Neuronal stem cell (in vitro differentiated cells): Measurements from ENCODE around the gene PYURF.

ENCODE experiments used
- DNase-seq: peaks from one replicate; pipeline ENCODE4 v3.0.0-alpha.2; 2013; ENCODE audit warnings: low spot score
- H2AFZ ChIP-seq: one replicate; pipeline ENCODE4 v1.6.1; 2013; ENCODE audit warnings: mild to moderate bottlenecking, low read length, inconsistent platforms
- H2AK5ac ChIP-seq: 2 replicates; pipeline ENCODE4 v1.6.1; 2013; ENCODE audit warnings: low read depth, mild to moderate bottlenecking, inconsistent platforms, low read length, moderate library complexity, mixed read lengths
- H2BK120ac ChIP-seq: 2 replicates; pipeline ENCODE4 v1.6.1; 2013; ENCODE audit warnings: low read depth, mild to moderate bottlenecking, inconsistent platforms, low read length, moderate library complexity, mixed read lengths
- H2BK12ac ChIP-seq: one replicate; pipeline ENCODE4 v1.6.1; 2013; ENCODE audit warnings: low read length, inconsistent platforms
- H2BK15ac ChIP-seq: 2 replicates; pipeline ENCODE4 v1.6.1; 2013; ENCODE audit warnings: mild to moderate bottlenecking, low read length, inconsistent platforms, mixed read lengths
- H2BK5ac ChIP-seq: one replicate; pipeline ENCODE4 v1.6.1; 2013; ENCODE audit warnings: inconsistent platforms, mild to moderate bottlenecking, low read length, moderate library complexity
- H3K14ac ChIP-seq: one replicate; pipeline ENCODE4 v1.6.1; 2013; ENCODE audit warnings: low read length, inconsistent platforms
- H3K18ac ChIP-seq: 2 replicates; pipeline ENCODE4 v1.6.1; 2013; ENCODE audit warnings: low read length, inconsistent platforms
- H3K23ac ChIP-seq: 2 replicates; pipeline ENCODE4 v1.6.1; 2013; ENCODE audit warnings: low read depth, mild to moderate bottlenecking, mixed read lengths, low read length, inconsistent platforms; ENCODE audit not compliant: poor library complexity
- H3K27ac ChIP-seq: replicated peaks from 3 replicates; pipeline ENCODE4 v1.5.1; 2013; ENCODE audit warnings: low read length, inconsistent platforms
- H3K27me3 ChIP-seq, 3 experiments: 2 replicates each; pipeline ENCODE4 v1.6.1; 2013; ENCODE audit warnings: low read length in 3 of 3, mild to moderate bottlenecking in 2 of 3, inconsistent platforms in 1 of 3, low read depth in 1 of 3, mixed read lengths in 1 of 3, moderate library complexity in 1 of 3; ENCODE audit not compliant: control insufficient read depth in 3 of 3, insufficient read depth in 3 of 3
- H3K36me3 ChIP-seq, 2 donors: replicated peaks in 1 of 2; 2 replicates each; pipeline ENCODE4 v1.6.1; 2013; ENCODE audit warnings: low read length in 2 of 2; ENCODE audit not compliant: control insufficient read depth in 2 of 2, insufficient read depth in 2 of 2
- H3K4ac ChIP-seq: 2 replicates; pipeline ENCODE4 v1.6.1; 2013; ENCODE audit warnings: inconsistent platforms, mild to moderate bottlenecking, low read length, moderate library complexity
- H3K4me1 ChIP-seq, 2 donors: 1 replicate in 1 of 2; 2 replicates in 1 of 2; pipeline ENCODE4 v1.6.1; 2013; ENCODE audit warnings: low read length in 2 of 2, low read depth in 1 of 2; ENCODE audit not compliant: control insufficient read depth in 2 of 2, insufficient read depth in 1 of 2
- H3K4me2 ChIP-seq: one replicate; pipeline ENCODE4 v1.6.1; 2013; ENCODE audit warnings: mild to moderate bottlenecking, low read length, inconsistent platforms; ENCODE audit not compliant: insufficient read depth, poor library complexity, severe bottlenecking
- H3K4me3 ChIP-seq, 2 donors: 2 replicates each; pipeline ENCODE4 v1.5.1; 2013; ENCODE audit warnings: low read length in 2 of 2, mild to moderate bottlenecking in 2 of 2, inconsistent platforms in 1 of 2, moderate library complexity in 1 of 2
- H3K79me1 ChIP-seq: one replicate; pipeline ENCODE4 v1.6.1; 2013; ENCODE audit warnings: low read depth, mild to moderate bottlenecking, inconsistent platforms, low read length, moderate library complexity
- H3K9ac ChIP-seq: one replicate; pipeline ENCODE4 v1.6.1; 2013; ENCODE audit warnings: mild to moderate bottlenecking, low read depth, low read length, inconsistent platforms; ENCODE audit not compliant: poor library complexity
- H3K9me3 ChIP-seq, 2 donors: replicated peaks in 1 of 2; 2 replicates each; pipeline versions ENCODE3 to v1.6.1; 2013; ENCODE audit warnings: low read length in 2 of 2, mild to moderate bottlenecking in 2 of 2, inconsistent platforms in 1 of 2, low read depth in 1 of 2, mixed read lengths in 1 of 2, moderate library complexity in 1 of 2; ENCODE audit not compliant: control insufficient read depth in 2 of 2, insufficient read depth in 1 of 2
- H4K8ac ChIP-seq: one replicate; pipeline ENCODE4 v1.6.1; 2013; ENCODE audit warnings: low read depth, mild to moderate bottlenecking, inconsistent platforms, low read length, moderate library complexity
- H4K91ac ChIP-seq: one replicate; pipeline ENCODE4 v1.6.1; 2013; ENCODE audit warnings: low read length, low read depth, mild to moderate bottlenecking, inconsistent platforms; ENCODE audit not compliant: poor library complexity
- WGBS, 2 donors: extraction: QIAGEN DNeasy Blood & Tissue Kit; methylation state at CpG; one replicate each; pipeline ENCODE4 v1.1.7; 2013; ENCODE audit warnings: missing lambda C conversion rate in 2 of 2, mixed read lengths in 1 of 2; ENCODE audit not compliant: insufficient read length in 2 of 2, insufficient replicate concordance in 1 of 2; ENCODE audit errors: extremely low coverage in 2 of 2; 5-methylcytosine and 5-hydroxymethylcytosine counted together

PYURF gene

DNA sequence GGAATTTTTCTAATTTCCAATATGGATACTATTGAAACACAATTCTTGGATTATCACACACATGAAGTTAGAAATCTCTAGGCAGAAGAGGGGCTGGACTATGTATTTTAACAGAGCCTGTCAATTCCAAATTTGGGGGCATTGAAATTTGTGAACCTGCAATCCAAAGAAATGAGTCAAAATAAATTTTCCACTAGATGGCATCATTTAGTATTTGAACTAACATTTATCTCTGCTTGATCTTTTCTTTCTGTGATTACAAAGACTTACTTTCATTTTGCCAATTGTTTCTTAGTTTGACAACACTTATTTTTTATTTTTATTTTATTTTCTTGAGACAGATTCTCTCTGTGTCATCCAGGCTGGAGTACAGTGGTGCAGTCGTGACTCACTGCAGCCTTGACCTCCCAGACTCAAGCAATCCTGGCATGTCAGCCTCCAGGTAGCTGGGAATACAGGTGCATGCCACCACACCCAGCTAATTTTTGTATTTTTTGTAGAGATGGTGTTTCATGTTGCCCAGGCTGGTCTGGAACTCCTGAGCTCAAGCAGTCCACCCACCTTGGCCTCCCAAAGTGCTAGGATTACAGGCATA, 2.7 kb upstream of the PYURF start:
- Histone ChIP-seq H3K14ac (no peak overlapping the region), H2BK5ac (no peak overlapping the region), H3K4me1 (peaks cover 2 to 6% of the 10 kb centered on the region in 2 donors), H3K9ac (no peak overlapping the region), H2BK120ac (no peak overlapping the region), H3K9me3 (no peaks in the 10 kb centered on the region), H3K18ac (no peak overlapping the region), H2BK12ac (no peak overlapping the region), H2BK15ac (no peak overlapping the region), H3K36me3 (peaks cover 2 to 8% of the 10 kb centered on the region in 2 donors), H3K23ac (no peak overlapping the region), H3K27me3 (no peaks in the 10 kb centered on the region), H2AFZ (no peak overlapping the region), H3K79me1 (peaks cover 6% of the 10 kb centered on the region), H3K4ac (no peak overlapping the region), H4K91ac (no peak overlapping the region), H2AK5ac (no peak overlapping the region), H3K27ac (no peak overlapping the region), H3K4me2 (no peak overlapping the region), H4K8ac (no peak overlapping the region), H3K4me3 (no peak overlapping the region)
- no peak for DNase-seq
- no CpG with 5 or more reads among the region's 1 CpG for WGBS, 2 donors

DNA sequence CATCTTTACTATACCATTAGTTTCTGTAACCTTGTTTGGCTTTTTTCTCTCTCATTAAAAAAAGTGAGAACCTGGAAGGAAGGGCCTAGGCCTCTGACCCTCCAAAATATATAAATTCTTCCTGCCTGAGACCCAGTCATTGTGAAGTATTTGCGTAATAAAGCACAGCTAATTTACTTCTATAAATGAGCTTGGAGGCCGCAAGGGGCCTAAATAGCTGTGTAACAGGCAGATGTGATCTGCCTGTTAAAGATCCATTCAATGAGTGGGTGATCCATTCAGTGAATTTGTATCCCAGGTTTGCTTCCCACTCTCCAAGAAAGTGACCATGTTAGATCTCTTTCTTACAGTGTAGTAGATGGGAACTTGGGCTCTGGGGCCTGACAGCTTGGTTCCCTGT, 595 bp upstream of the PYURF start:
- Histone ChIP-seq H3K4me1 (peaks cover 2 to 6% of the 10 kb centered on the region in 2 donors), H3K27ac (no peak overlapping the region), H4K8ac (no peak overlapping the region), H3K27me3 (no peaks in the 10 kb centered on the region), H3K4me3 (peak overlapping the region in 1 of 2 donors; percentile 82), H3K18ac (no peak overlapping the region), H3K9ac (no peak overlapping the region), H3K14ac (no peak overlapping the region), H2AK5ac (no peak overlapping the region), H3K4ac (no peak overlapping the region), H3K23ac (no peak overlapping the region), H3K9me3 (no peaks in the 10 kb centered on the region), H2BK15ac (no peak overlapping the region), H2AFZ (peak overlapping the region; percentile 95), H3K36me3 (peaks cover 4 to 24% of the 10 kb centered on the region in 2 donors), H2BK5ac (no peak overlapping the region), H4K91ac (no peak overlapping the region), H2BK12ac (no peak overlapping the region), H3K79me1 (peaks cover 6% of the 10 kb centered on the region), H3K4me2 (peak overlapping the region; percentile 77), H2BK120ac (no peak overlapping the region)
- DNase-seq: no peak
- no CpG with 5 or more reads among the region's 2 CpGs for WGBS, 2 donors

DNA sequence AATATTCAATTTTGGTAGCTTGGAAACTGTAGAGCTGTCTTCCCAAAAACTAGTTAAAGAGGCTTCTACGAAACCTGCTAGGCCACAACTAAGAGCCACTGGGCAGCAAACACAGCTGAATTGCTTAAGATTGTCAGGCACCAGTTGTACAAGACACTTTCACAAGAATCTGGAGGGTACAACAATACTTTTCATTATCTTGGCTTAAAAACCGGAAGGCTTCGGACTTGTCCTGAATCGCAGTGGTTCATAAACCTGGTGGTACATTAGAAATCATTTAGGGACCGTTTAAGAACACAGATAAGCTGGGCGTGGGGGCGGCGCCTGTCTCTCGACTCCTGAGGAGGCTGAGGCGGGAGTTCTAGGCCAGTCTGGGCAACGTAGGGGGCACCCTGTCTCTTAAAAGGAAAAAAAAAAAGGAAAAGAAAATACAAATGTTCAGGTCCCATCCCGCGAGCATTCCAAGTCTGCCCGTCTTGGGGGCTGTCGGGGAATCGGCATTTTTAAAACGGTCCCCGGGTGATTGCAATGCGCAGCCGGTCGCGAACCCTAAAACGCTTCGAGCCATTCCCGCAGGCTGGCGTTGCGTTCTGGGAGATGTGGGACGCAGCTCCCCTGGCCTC, 763 bp downstream of the PYURF start:
- peak; percentile 3 for DNase-seq
- Histone ChIP-seq H3K4me1 (peaks cover 2 to 6% of the 10 kb centered on the region in 2 donors), H3K36me3 (peaks cover 4 to 24% of the 10 kb centered on the region in 2 donors), H3K14ac (peak overlapping the region; percentile 89), H4K91ac (no peak overlapping the region), H2BK5ac (no peak overlapping the region), H2BK12ac (peak overlapping the region; percentile 10), H3K9ac (peak overlapping the region; percentile 99), H3K4me2 (peak overlapping the region; percentile 77), H2BK15ac (no peak overlapping the region), H3K18ac (peak overlapping the region; percentile 97), H3K27me3 (no peaks in the 10 kb centered on the region), H3K79me1 (peaks cover 6% of the 10 kb centered on the region), H3K27ac (peak overlapping the region; percentile 61), H2AFZ (peak overlapping the region; percentile 95), H3K4me3 (peak overlapping the region; percentile 82 to 96), H3K23ac (peak overlapping the region; percentile 96), H3K4ac (no peak overlapping the region), H2AK5ac (peak overlapping the region; percentile 88), H4K8ac (peak overlapping the region; percentile 96), H2BK120ac (no peak overlapping the region), H3K9me3 (no peaks in the 10 kb centered on the region)
- no CpG with 5 or more reads among the region's 28 CpGs for WGBS, 2 donors

DNA sequence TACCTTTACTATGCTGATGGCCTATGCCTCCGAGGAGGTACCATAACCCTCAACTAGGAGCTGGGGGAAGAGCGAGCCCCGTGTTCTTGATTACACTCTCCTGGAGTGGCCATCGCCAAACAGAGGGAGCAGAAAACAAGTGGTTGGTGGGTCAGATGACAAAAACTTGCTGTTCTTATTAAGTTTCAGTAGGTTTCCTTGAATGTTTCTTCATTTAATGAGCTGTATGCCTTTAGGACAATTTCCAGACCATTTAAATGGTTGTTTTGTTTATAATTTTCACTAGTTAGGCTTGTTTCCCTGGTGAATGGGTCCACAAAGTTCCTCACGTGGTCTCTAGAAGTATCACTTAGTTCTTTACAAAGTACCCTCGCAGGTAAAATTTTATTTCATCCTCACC, 4.7 kb downstream of the PYURF start:
- Histone ChIP-seq H3K4me1 (peaks cover 0 to 3% of the 10 kb centered on the region in 2 donors), H3K9me3 (no peaks in the 10 kb centered on the region)

More for the DNA sequence above, 4.7 kb downstream of the PYURF start:
- no peak overlapping the region for H2BK12ac ChIP-seq
- H2AK5ac ChIP-seq: no peak overlapping the region
- H3K23ac ChIP-seq: no peak overlapping the region
- H2BK15ac ChIP-seq: no peak overlapping the region
- H3K36me3 ChIP-seq: peaks cover 4 to 24% of the 10 kb centered on the region in 2 donors
- no peak overlapping the region for H2BK5ac ChIP-seq
- H3K9ac ChIP-seq: no peak overlapping the region
- no peak overlapping the region for H2AFZ ChIP-seq
- H3K4ac ChIP-seq: no peak overlapping the region
- H2BK120ac ChIP-seq: no peak overlapping the region
- H3K27ac ChIP-seq: no peak overlapping the region
- WGBS, 2 donors: no CpG with 5 or more reads among the region's 6 CpGs
- peaks cover 6% of the 10 kb centered on the region for H3K79me1 ChIP-seq
- H3K4me2 ChIP-seq: no peak overlapping the region
- no peak overlapping the region for H4K91ac ChIP-seq
- H3K18ac ChIP-seq: no peak overlapping the region
- H4K8ac ChIP-seq: no peak overlapping the region
- no peak for DNase-seq
- H3K14ac ChIP-seq: no peak overlapping the region
- no peaks in the 10 kb centered on the region for H3K27me3 ChIP-seq
- H3K4me3 ChIP-seq: no peak overlapping the region
